Colonic mucosa (tissue), 4 donors: Measurements from ENCODE around the gene TXK. TPM values are rescaled to one million over a fixed set of nuclear protein-coding genes. Genes with fewer than 3 reads are reported as not detected.

ENCODE experiments used
- DNase-seq: peaks from one replicate; pipeline ENCODE4 v3.0.0-alpha.2; 2020
- H3K27ac ChIP-seq: fragments of 200-600 bp; one replicate; pipeline ENCODE4 v1.8.0; 2021
- H3K27me3 ChIP-seq: fragments of 200-600 bp; one replicate; pipeline ENCODE4 v1.8.0; 2021
- H3K36me3 ChIP-seq: fragments of 200-600 bp; one replicate; pipeline ENCODE4 v1.8.0; 2021
- H3K4me1 ChIP-seq: fragments of 200-600 bp; one replicate; pipeline ENCODE4 v1.8.0; 2021; ENCODE audit warnings: mild to moderate bottlenecking
- H3K4me3 ChIP-seq: fragments of 200-600 bp; one replicate; pipeline ENCODE4 v1.8.0; 2021
- H3K9ac ChIP-seq, 2 donors: one replicate each; pipeline ENCODE4 v1.7.0; 2013; ENCODE audit warnings: control low read depth in 2 of 2, low read depth in 2 of 2, low read length in 2 of 2
- H3K9me3 ChIP-seq: fragments of 200-600 bp; one replicate; pipeline ENCODE4 v1.8.0; 2021
- intact Hi-C: fragments of 100-400 bp; cut with DNase I; formaldehyde crosslinking; loops from one replicate; pipeline ENCODE4 v1.14.1; 2022
- total RNA-seq, 2 donors: library from RNA; stranded (reverse); fragmentation: NEBNext Ultra II Directional in 1 of 2; extraction: Animal tissue kit (Norgen Biotek cat#: 25700) in 1 of 2; gene quantifications; one replicate each; pipeline ENCODE4 v1.2.1, GENCODE V29; 2021
- TF ChIP-seq, protein P1 (sequence below): fragments of 200-600 bp; IDR thresholded peaks from one replicate; pipeline ENCODE4 v1.8.0; 2022; ENCODE audit warnings: antibody characterized with exemption, mild to moderate bottlenecking
- donor health status: healthy.
- donor health status: DM: no; HTN: no; CAD: no.
- donor health status: DM: no; HTN: no; CAD: no.

The TXK gene
- total RNA-seq = under 1 TPM; 0.57 to 0.72 TPM

GRCh38 chr4:48134081-48134480 lies at the start of gene TXK:
TXK (minus strand) TSS chr4:48134250; CDS start chr4:48134170, 80 bp downstream.
- H3K9me3 ChIP-seq = no peaks in the 10 kb centered on the region
- no peaks in the 10 kb centered on the region for H3K27me3 ChIP-seq
- no peaks in the 10 kb centered on the region for H3K36me3 ChIP-seq
- no peak within 1 kb of the TSS for H3K9ac ChIP-seq
- TF ChIP-seq, protein P1, sequence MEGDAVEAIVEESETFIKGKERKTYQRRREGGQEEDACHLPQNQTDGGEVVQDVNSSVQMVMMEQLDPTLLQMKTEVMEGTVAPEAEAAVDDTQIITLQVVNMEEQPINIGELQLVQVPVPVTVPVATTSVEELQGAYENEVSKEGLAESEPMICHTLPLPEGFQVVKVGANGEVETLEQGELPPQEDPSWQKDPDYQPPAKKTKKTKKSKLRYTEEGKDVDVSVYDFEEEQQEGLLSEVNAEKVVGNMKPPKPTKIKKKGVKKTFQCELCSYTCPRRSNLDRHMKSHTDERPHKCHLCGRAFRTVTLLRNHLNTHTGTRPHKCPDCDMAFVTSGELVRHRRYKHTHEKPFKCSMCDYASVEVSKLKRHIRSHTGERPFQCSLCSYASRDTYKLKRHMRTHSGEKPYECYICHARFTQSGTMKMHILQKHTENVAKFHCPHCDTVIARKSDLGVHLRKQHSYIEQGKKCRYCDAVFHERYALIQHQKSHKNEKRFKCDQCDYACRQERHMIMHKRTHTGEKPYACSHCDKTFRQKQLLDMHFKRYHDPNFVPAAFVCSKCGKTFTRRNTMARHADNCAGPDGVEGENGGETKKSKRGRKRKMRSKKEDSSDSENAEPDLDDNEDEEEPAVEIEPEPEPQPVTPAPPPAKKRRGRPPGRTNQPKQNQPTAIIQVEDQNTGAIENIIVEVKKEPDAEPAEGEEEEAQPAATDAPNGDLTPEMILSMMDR = no peak
- no peak for DNase-seq
- intact Hi-C loops = no loop called here
- no peaks in the 10 kb centered on the region for H3K4me1 ChIP-seq
- no peak within 1 kb of the TSS for H3K4me3 ChIP-seq
- H3K27ac ChIP-seq = no peak within 1 kb of the TSS

- Histone ChIP-seq H3K36me3 (no peaks in the 10 kb centered on the region), H3K4me3 (no peak overlapping the region), H3K9me3 (no peaks in the 10 kb centered on the region), H3K4me1 (no peaks in the 10 kb centered on the region), H3K27ac (no peak overlapping the region), H3K9ac (no peak overlapping the region), H3K27me3 (no peaks in the 10 kb centered on the region)
- no peak for DNase-seq
- intact Hi-C loops = no loop called here
- TF ChIP-seq, protein P1 = no peak
Observed at GRCh38 chr4:48180234-48180633, 46.2 kb upstream of the TXK start.

- H3K27me3 ChIP-seq = no peaks in the 10 kb centered on the region
- no peaks in the 10 kb centered on the region for H3K4me1 ChIP-seq
- TF ChIP-seq, protein P1 = no peak
- no peak overlapping the region for H3K4me3 ChIP-seq
- H3K9me3 ChIP-seq = no peaks in the 10 kb centered on the region
- no peak overlapping the region for H3K9ac ChIP-seq
- H3K36me3 ChIP-seq = no peaks in the 10 kb centered on the region
- intact Hi-C loops = no loop called here
- no peak for DNase-seq
- no peak overlapping the region for H3K27ac ChIP-seq
Observed at GRCh38 chr4:48178931-48179330, 44.9 kb upstream of the TXK start.

DNA sequence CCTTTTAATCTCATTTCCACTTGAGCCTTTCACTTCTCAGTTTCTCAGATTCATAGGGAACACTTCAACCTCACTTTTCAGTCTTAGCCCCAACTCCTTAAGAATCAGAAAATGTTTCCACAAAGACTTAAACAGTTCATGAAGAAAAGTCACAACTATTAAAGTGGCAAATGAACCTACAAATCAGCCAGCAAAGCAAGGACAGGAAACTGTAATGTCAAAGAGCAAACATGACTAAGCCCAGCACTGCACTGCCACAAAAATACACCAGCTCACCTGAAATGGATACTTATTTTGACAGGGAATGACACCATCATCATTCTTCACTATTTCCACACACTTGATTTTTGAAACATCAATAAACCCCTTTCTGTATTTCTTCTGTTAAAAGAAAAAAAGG lies 41.8 kb upstream of the TXK start:
- H3K9me3 ChIP-seq = no peaks in the 10 kb centered on the region
- no peak overlapping the region for H3K9ac ChIP-seq
- intact Hi-C loops = no loop called here
- no peak overlapping the region for H3K4me3 ChIP-seq
- no peak overlapping the region for H3K27ac ChIP-seq
- TF ChIP-seq, protein P1 = no peak
- no peaks in the 10 kb centered on the region for H3K4me1 ChIP-seq
- DNase-seq = no peak
- no peaks in the 10 kb centered on the region for H3K36me3 ChIP-seq
- no peaks in the 10 kb centered on the region for H3K27me3 ChIP-seq

DNA sequence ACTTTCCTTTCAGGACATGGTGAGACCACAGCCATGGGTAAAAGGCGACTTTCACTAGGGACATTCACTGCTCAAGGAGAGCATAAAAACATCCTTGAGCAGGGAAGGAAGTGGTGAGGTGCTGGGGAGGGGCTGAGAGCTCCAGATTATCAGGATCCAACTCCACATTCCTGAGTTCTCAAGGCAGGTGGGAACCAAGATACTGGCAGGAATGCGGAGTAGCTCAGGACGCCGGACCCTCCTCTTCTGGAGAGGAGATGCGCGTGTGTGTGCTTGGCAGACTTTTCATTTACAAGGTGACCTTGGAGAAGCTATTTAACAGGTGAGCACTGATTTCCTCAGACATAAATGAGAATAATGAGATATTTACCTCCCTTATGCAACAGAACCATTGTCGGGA lies 41.3 kb upstream of the TXK start:
- DNase-seq = no peak
- no peaks in the 10 kb centered on the region for H3K36me3 ChIP-seq
- H3K27me3 ChIP-seq = no peaks in the 10 kb centered on the region
- no peak overlapping the region for H3K4me3 ChIP-seq
- TF ChIP-seq, protein P1 = no peak
- H3K9ac ChIP-seq = no peak overlapping the region
- no peak overlapping the region for H3K27ac ChIP-seq
- no peaks in the 10 kb centered on the region for H3K9me3 ChIP-seq
- intact Hi-C loops = no loop called here
- H3K4me1 ChIP-seq = no peaks in the 10 kb centered on the region
